GM12878 (cell line): ENCODE measurements around the gene PSMC3IP. TPM values are rescaled to one million over a fixed set of nuclear protein-coding genes. Genes with fewer than 3 reads are reported as not detected.

Source experiments
- BCL11A ChIP-seq: IDR thresholded peaks from 2 replicates; pipeline ENCODE4 v1.6.1; 2011; ENCODE audit warnings: low read depth, low read length
- CREM ChIP-seq: IDR thresholded peaks from 2 replicates; pipeline ENCODE4 v1.6.1; 2014; ENCODE audit warnings: antibody characterized with exemption, low read depth
- FOS ChIP-seq: IDR thresholded peaks from 3 replicates; pipeline ENCODE4 v1.6.1; 2011; ENCODE audit warnings: borderline replicate concordance; ENCODE audit not compliant: insufficient read length; ENCODE audit errors: extremely low read depth
- FOXK2 ChIP-seq: fragments of 450-650 bp; IDR thresholded peaks from 2 replicates; pipeline ENCODE4 v1.6.1; 2017; ENCODE audit warnings: mild to moderate bottlenecking, moderate library complexity
- FOXM1 ChIP-seq: IDR thresholded peaks from 2 replicates; pipeline ENCODE4 v1.6.1; 2012; ENCODE audit warnings: low read depth, mild to moderate bottlenecking, inconsistent platforms, low read length, moderate library complexity
- GATAD2B ChIP-seq: fragments of 450-650 bp; conservative IDR thresholded peaks from 2 replicates; pipeline ENCODE4 v1.6.1; 2017; ENCODE audit warnings: low read depth, mild to moderate bottlenecking, moderate library complexity
- HCFC1 ChIP-seq: fragments of 150-350 bp; IDR thresholded peaks from 2 replicates; pipeline ENCODE4 v1.6.1; 2014; ENCODE audit warnings: low read length
- KLF5 ChIP-seq: fragments of 450-650 bp; IDR thresholded peaks from 2 replicates; pipeline ENCODE4 v1.6.1; 2014; ENCODE audit warnings: mild to moderate bottlenecking; ENCODE audit not compliant: partially characterized antibody
- LARP7 ChIP-seq: fragments of 450-650 bp; IDR thresholded peaks from 2 replicates; pipeline ENCODE4 v1.6.1; 2017; ENCODE audit warnings: mild to moderate bottlenecking
- NR2C1 ChIP-seq: fragments of 450-650 bp; IDR thresholded peaks from 2 replicates; pipeline ENCODE4 v1.6.1; 2017; ENCODE audit warnings: antibody characterized with exemption, mild to moderate bottlenecking, moderate library complexity
- NR2F1 ChIP-seq: fragments of 450-650 bp; conservative IDR thresholded peaks from 2 replicates; pipeline ENCODE4 v1.6.1; 2017; ENCODE audit warnings: mild to moderate bottlenecking
- TCF12 ChIP-seq: IDR thresholded peaks from 2 replicates; pipeline ENCODE4 v1.6.1; 2011; ENCODE audit warnings: low read depth, mild to moderate bottlenecking, low read length
- ZNF217 ChIP-seq: fragments of 450-650 bp; IDR thresholded peaks from 2 replicates; pipeline ENCODE4 v1.6.1; 2017; ENCODE audit warnings: antibody characterized with exemption, mild to moderate bottlenecking
- ZNF384 ChIP-seq: IDR thresholded peaks from 2 replicates; pipeline ENCODE4 v1.6.1; 2012; ENCODE audit warnings: low read depth, mild to moderate bottlenecking, low read length, improper control_type of control experiment, borderline replicate concordance
- polyA plus RNA-seq, 11 experiments: library from polyadenylated mRNA; depleted of rRNA in 4 of 11; unstranded in 6 of 11; stranded (reverse) in 5 of 11; fragments of >200 nt; fragmentation: Nextera tagmentation in 4 of 11; fragmentation: Illumina TruSeq in 1 of 11; extraction: Ambion mirVana in 4 of 11; extraction: Trizol in 1 of 11; gene quantifications; 1 replicate in 1 of 11; 2 replicates in 10 of 11; pipeline versions ENCODE4 v1.2.1 to v1.2.3, GENCODE V29; 2011 to 2016; ENCODE audit warnings: inconsistent platforms in 2 of 11, missing spikeins in 2 of 11, low read depth in 1 of 11
- total RNA-seq, 4 experiments: library from RNA; depleted of rRNA in 3 of 4; stranded (reverse); fragments of >200 nt in 3 of 4; fragmentation: Illumina TruSeq in 1 of 4; extraction: Trizol in 1 of 4; gene quantifications; 2 replicates each; pipeline versions ENCODE4 v1.2.1 to v1.2.3, GENCODE V29; 2013 to 2021
- TF ChIP-seq, protein P1 (sequence below): fragments of 450-650 bp; IDR thresholded peaks from 2 replicates; pipeline ENCODE4 v1.6.1; 2017; ENCODE audit warnings: mild to moderate bottlenecking, moderate library complexity
- TF ChIP-seq, protein P2 (sequence below), 3 experiments: IDR thresholded peaks in 2 of 3; conservative IDR thresholded peaks in 1 of 3; 2 replicates each; pipeline ENCODE4 v1.5.1; 2011; ENCODE audit warnings: low read depth in 3 of 3, low read length in 3 of 3, mild to moderate bottlenecking in 3 of 3, control low read depth in 2 of 3, moderate library complexity in 2 of 3, inconsistent platforms in 1 of 3, mixed read lengths in 1 of 3; ENCODE audit not compliant: control insufficient read depth in 2 of 3, insufficient read depth in 1 of 3; ENCODE audit errors: extremely low read depth in 1 of 3
- TF ChIP-seq, protein P3 (sequence below): fragments of 450-650 bp; IDR thresholded peaks from 2 replicates; pipeline ENCODE4 v1.6.1; 2017; ENCODE audit warnings: mild to moderate bottlenecking, low read depth, inconsistent platforms; ENCODE audit not compliant: poor library complexity, severe bottlenecking
- TF ChIP-seq, protein P4 (sequence below): fragments of 150-350 bp; IDR thresholded peaks from 2 replicates; pipeline ENCODE4 v1.6.1; 2016; ENCODE audit warnings: low read depth, low read length

The PSMC3IP gene
- total and polyA plus RNA-seq, 10 of the 15 experiments (the other 5 are each of a cell fraction or from before 2014, with no cell fraction given) = 6.8 to 34.5 (median 17.7) TPM

DNA sequence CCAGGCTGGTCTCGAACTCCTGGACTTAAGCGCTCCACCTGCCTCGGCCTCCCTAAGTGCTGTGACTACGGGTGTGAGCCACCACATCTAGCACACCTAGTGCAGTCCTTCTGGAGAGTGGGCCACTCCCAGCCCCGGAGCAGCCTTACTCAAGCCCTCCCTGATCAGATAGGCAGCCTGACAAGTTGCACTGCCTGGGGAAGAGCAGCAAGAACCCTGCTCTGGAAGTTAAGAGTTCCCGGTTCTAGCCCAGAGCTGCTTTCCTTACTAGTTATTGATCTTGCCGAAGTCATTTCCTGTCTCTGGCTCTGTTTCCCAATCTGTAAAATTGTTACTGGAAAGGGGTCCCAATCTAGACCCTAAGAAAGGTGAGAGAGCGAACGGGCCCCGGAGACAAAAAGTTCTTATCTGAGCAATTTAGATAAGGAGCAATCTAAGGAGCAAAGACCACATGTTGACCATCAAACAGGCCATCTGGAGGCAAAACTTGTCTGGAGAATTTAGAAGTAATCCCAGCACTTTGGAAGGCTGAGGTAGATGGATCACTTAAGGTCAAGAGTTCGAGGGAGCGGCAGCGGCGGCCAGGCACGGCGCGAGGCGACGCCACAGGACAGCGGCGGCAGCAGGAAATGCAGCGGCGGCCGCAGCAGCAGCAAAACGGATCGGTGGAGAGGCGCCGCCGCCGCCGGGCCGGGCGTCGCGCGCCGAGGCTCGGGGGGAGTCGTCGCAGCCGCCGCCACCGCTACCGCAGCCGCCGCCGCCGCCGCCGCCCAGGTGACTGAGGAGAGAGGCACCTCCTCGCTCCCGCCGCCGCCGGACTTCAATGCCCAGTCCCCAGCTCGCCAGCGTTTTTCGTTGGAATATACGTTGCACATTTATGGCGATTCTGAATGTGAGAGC lies 45.8 kb downstream of the PSMC3IP start (continued):
- TF ChIP-seq TCF12 = no peak
- no peak for TF ChIP-seq FOXK2
- no peak for TF ChIP-seq ZNF384
- TF ChIP-seq NR2F1 = peak; percentile 88
- no peak for TF ChIP-seq HCFC1
- TF ChIP-seq, protein P1, sequence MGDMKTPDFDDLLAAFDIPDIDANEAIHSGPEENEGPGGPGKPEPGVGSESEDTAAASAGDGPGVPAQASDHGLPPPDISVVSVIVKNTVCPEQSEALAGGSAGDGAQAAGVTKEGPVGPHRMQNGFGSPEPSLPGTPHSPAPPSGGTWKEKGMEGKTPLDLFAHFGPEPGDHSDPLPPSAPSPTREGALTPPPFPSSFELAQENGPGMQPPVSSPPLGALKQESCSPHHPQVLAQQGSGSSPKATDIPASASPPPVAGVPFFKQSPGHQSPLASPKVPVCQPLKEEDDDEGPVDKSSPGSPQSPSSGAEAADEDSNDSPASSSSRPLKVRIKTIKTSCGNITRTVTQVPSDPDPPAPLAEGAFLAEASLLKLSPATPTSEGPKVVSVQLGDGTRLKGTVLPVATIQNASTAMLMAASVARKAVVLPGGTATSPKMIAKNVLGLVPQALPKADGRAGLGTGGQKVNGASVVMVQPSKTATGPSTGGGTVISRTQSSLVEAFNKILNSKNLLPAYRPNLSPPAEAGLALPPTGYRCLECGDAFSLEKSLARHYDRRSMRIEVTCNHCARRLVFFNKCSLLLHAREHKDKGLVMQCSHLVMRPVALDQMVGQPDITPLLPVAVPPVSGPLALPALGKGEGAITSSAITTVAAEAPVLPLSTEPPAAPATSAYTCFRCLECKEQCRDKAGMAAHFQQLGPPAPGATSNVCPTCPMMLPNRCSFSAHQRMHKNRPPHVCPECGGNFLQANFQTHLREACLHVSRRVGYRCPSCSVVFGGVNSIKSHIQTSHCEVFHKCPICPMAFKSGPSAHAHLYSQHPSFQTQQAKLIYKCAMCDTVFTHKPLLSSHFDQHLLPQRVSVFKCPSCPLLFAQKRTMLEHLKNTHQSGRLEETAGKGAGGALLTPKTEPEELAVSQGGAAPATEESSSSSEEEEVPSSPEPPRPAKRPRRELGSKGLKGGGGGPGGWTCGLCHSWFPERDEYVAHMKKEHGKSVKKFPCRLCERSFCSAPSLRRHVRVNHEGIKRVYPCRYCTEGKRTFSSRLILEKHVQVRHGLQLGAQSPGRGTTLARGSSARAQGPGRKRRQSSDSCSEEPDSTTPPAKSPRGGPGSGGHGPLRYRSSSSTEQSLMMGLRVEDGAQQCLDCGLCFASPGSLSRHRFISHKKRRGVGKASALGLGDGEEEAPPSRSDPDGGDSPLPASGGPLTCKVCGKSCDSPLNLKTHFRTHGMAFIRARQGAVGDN = peak; percentile 83
- peak; percentile 83 for TF ChIP-seq LARP7
- TF ChIP-seq NR2C1 = peak; percentile 34; the same call in 1 of the 2 replicates
- TF ChIP-seq FOXM1 = no peak
- TF ChIP-seq ZNF217 = 0 out of 2 replicates have a peak, but pooled peaks have one; percentile 63
- TF ChIP-seq, protein P2, sequence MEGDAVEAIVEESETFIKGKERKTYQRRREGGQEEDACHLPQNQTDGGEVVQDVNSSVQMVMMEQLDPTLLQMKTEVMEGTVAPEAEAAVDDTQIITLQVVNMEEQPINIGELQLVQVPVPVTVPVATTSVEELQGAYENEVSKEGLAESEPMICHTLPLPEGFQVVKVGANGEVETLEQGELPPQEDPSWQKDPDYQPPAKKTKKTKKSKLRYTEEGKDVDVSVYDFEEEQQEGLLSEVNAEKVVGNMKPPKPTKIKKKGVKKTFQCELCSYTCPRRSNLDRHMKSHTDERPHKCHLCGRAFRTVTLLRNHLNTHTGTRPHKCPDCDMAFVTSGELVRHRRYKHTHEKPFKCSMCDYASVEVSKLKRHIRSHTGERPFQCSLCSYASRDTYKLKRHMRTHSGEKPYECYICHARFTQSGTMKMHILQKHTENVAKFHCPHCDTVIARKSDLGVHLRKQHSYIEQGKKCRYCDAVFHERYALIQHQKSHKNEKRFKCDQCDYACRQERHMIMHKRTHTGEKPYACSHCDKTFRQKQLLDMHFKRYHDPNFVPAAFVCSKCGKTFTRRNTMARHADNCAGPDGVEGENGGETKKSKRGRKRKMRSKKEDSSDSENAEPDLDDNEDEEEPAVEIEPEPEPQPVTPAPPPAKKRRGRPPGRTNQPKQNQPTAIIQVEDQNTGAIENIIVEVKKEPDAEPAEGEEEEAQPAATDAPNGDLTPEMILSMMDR (IDR thresholded peaks at IDR 0.05 in 2 of 3, conservative IDR thresholded peaks at IDR 0.05 in 1 of 3; ENCODE audit: control insufficient read depth in 2 of 3, extremely low read depth in 1 of 3, insufficient read depth in 1 of 3, low read depth in 3 of 3, low read length in 3 of 3) = peak; percentile 32 to 53 (median 47); a peak in 4 of 6 replicates
- TF ChIP-seq, protein P3, sequence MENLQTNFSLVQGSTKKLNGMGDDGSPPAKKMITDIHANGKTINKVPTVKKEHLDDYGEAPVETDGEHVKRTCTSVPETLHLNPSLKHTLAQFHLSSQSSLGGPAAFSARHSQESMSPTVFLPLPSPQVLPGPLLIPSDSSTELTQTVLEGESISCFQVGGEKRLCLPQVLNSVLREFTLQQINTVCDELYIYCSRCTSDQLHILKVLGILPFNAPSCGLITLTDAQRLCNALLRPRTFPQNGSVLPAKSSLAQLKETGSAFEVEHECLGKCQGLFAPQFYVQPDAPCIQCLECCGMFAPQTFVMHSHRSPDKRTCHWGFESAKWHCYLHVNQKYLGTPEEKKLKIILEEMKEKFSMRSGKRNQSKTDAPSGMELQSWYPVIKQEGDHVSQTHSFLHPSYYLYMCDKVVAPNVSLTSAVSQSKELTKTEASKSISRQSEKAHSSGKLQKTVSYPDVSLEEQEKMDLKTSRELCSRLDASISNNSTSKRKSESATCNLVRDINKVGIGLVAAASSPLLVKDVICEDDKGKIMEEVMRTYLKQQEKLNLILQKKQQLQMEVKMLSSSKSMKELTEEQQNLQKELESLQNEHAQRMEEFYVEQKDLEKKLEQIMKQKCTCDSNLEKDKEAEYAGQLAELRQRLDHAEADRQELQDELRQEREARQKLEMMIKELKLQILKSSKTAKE = no peak
- TF ChIP-seq, protein P4, sequence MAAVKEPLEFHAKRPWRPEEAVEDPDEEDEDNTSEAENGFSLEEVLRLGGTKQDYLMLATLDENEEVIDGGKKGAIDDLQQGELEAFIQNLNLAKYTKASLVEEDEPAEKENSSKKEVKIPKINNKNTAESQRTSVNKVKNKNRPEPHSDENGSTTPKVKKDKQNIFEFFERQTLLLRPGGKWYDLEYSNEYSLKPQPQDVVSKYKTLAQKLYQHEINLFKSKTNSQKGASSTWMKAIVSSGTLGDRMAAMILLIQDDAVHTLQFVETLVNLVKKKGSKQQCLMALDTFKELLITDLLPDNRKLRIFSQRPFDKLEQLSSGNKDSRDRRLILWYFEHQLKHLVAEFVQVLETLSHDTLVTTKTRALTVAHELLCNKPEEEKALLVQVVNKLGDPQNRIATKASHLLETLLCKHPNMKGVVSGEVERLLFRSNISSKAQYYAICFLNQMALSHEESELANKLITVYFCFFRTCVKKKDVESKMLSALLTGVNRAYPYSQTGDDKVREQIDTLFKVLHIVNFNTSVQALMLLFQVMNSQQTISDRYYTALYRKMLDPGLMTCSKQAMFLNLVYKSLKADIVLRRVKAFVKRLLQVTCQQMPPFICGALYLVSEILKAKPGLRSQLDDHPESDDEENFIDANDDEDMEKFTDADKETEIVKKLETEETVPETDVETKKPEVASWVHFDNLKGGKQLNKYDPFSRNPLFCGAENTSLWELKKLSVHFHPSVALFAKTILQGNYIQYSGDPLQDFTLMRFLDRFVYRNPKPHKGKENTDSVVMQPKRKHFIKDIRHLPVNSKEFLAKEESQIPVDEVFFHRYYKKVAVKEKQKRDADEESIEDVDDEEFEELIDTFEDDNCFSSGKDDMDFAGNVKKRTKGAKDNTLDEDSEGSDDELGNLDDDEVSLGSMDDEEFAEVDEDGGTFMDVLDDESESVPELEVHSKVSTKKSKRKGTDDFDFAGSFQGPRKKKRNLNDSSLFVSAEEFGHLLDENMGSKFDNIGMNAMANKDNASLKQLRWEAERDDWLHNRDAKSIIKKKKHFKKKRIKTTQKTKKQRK = no peak
- 0 out of 2 replicates have a peak, but pooled peaks have one; percentile 31 for TF ChIP-seq CREM
- no peak for TF ChIP-seq BCL11A
- no peak for TF ChIP-seq FOS
- peak; percentile 87 for TF ChIP-seq GATAD2B
- TF ChIP-seq KLF5 = no peak
